ENCODE results near the gene TSPEAR. TPM values are rescaled to one million over a fixed set of nuclear protein-coding genes. Genes with fewer than 3 reads are reported as not detected.

The TSPEAR gene
- total RNA-seq, 1 donor from 2014 or later: not detected

DNA sequence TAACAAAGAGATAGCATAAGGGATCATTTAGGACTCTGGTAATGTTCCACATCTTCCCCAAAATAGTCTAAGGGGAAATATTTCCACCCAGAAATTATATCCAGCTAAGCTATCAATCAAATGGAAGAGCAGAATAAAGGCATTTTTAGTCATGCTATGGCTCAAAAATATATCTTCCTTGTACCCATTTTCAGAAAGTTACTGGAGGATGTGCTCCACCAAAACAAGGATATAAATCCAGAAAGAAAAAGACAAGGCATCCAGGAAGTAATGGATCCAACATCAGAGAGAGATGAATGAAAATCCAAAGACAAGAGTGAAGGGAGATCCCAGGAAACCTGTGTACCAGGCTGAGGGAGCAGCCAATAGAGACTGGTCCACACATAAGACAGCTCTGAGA is 102.2 kb downstream of the TSPEAR start:
- Mint-ChIP-seq H3K4me3 (ENCODE audit: unreplicated experiment) (no peak overlapping the region), H3K27ac (ENCODE audit: unreplicated experiment) (no peak overlapping the region), H3K9me3 (ENCODE audit: unreplicated experiment) (peaks cover 12% of the 10 kb centered on the region), H3K36me3 (ENCODE audit: unreplicated experiment) (peaks cover 37% of the 10 kb centered on the region), H3K27me3 (ENCODE audit: unreplicated experiment) (no peaks in the 10 kb centered on the region), H3K4me1 (ENCODE audit: low read depth, unreplicated experiment) (no peaks in the 10 kb centered on the region)
- DNase-seq: no peak
- TF ChIP-seq, protein P1, sequence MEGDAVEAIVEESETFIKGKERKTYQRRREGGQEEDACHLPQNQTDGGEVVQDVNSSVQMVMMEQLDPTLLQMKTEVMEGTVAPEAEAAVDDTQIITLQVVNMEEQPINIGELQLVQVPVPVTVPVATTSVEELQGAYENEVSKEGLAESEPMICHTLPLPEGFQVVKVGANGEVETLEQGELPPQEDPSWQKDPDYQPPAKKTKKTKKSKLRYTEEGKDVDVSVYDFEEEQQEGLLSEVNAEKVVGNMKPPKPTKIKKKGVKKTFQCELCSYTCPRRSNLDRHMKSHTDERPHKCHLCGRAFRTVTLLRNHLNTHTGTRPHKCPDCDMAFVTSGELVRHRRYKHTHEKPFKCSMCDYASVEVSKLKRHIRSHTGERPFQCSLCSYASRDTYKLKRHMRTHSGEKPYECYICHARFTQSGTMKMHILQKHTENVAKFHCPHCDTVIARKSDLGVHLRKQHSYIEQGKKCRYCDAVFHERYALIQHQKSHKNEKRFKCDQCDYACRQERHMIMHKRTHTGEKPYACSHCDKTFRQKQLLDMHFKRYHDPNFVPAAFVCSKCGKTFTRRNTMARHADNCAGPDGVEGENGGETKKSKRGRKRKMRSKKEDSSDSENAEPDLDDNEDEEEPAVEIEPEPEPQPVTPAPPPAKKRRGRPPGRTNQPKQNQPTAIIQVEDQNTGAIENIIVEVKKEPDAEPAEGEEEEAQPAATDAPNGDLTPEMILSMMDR (IDR thresholded peaks at IDR 0.05; ENCODE audit: partially characterized antibody, unreplicated experiment): no peak

- peaks cover 30% of the 10 kb centered on the region for H3K36me3 Mint-ChIP-seq (ENCODE audit: unreplicated experiment)
- DNase-seq: no peak
- no peak overlapping the region for H3K4me3 Mint-ChIP-seq (ENCODE audit: unreplicated experiment)
- no peak overlapping the region for H3K27ac Mint-ChIP-seq (ENCODE audit: unreplicated experiment)
- H3K9me3 Mint-ChIP-seq (ENCODE audit: unreplicated experiment): peaks cover 4% of the 10 kb centered on the region
- H3K4me1 Mint-ChIP-seq (ENCODE audit: low read depth, unreplicated experiment): no peaks in the 10 kb centered on the region
- peaks cover 2% of the 10 kb centered on the region for H3K27me3 Mint-ChIP-seq (ENCODE audit: unreplicated experiment)
- TF ChIP-seq, protein P1 (IDR thresholded peaks at IDR 0.05; ENCODE audit: partially characterized antibody, unreplicated experiment): no peak
These were observed 104.9 kb downstream of the TSPEAR start for GRCh38 chr21:44606495-44606894.

DNA sequence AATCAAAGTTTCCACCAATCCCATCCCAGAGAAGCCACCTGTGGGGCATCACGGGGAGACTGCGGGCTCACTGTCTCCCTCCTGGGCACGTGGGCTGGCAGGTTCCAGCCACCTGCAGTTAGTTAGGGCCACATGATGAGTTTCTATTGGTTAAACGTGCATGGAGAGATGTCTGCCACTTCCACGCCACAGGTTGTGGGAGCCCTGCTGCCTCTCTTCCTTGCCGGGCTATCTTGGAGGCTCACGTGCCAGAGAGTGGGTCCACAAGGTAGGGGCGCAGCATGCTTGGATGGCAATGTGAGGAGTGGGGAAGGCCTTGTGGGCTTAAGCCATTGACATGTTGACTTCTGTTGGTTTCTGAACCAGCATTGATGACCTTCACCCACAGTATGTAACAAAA is 107.5 kb downstream of the TSPEAR start:
- no peak overlapping the region for H3K4me3 Mint-ChIP-seq (ENCODE audit: unreplicated experiment)
- DNase-seq: no peak
- H3K9me3 Mint-ChIP-seq (ENCODE audit: unreplicated experiment): peaks cover 4% of the 10 kb centered on the region
- no peaks in the 10 kb centered on the region for H3K4me1 Mint-ChIP-seq (ENCODE audit: low read depth, unreplicated experiment)
- TF ChIP-seq, protein P1 (IDR thresholded peaks at IDR 0.05; ENCODE audit: partially characterized antibody, unreplicated experiment): no peak
- no peak overlapping the region for H3K27ac Mint-ChIP-seq (ENCODE audit: unreplicated experiment)
- H3K36me3 Mint-ChIP-seq (ENCODE audit: unreplicated experiment): peaks cover 11% of the 10 kb centered on the region
- peaks cover 2% of the 10 kb centered on the region for H3K27me3 Mint-ChIP-seq (ENCODE audit: unreplicated experiment)

GRCh38 chr21:44603109-44603875 is 108.1 kb downstream of the TSPEAR start:
- Mint-ChIP-seq H3K27ac (ENCODE audit: unreplicated experiment) (no peak overlapping the region), H3K36me3 (ENCODE audit: unreplicated experiment) (peaks cover 15% of the 10 kb centered on the region), H3K9me3 (ENCODE audit: unreplicated experiment) (peaks cover 6% of the 10 kb centered on the region), H3K4me1 (ENCODE audit: low read depth, unreplicated experiment) (no peaks in the 10 kb centered on the region), H3K4me3 (ENCODE audit: unreplicated experiment) (no peak overlapping the region), H3K27me3 (ENCODE audit: unreplicated experiment) (peaks cover 2% of the 10 kb centered on the region)
- DNase-seq: no peak
- TF ChIP-seq, protein P1 (IDR thresholded peaks at IDR 0.05; ENCODE audit: partially characterized antibody, unreplicated experiment): no peak

GRCh38 chr21:44602463-44602850 is 108.9 kb downstream of the TSPEAR start:
- Mint-ChIP-seq H3K27ac (ENCODE audit: unreplicated experiment) (no peak overlapping the region), H3K9me3 (ENCODE audit: unreplicated experiment) (peaks cover 6% of the 10 kb centered on the region), H3K27me3 (ENCODE audit: unreplicated experiment) (peaks cover 2% of the 10 kb centered on the region), H3K36me3 (ENCODE audit: unreplicated experiment) (peaks cover 10% of the 10 kb centered on the region), H3K4me1 (ENCODE audit: low read depth, unreplicated experiment) (peaks cover 3% of the 10 kb centered on the region), H3K4me3 (ENCODE audit: unreplicated experiment) (no peak overlapping the region)
- TF ChIP-seq, protein P1 (IDR thresholded peaks at IDR 0.05; ENCODE audit: partially characterized antibody, unreplicated experiment): no peak
- DNase-seq: no peak
